HEK293 (cell line): ENCODE results near the gene LRRN2.

Experiments used
- CTCF ChIA-PET: fragments of 350-600 bp; formaldehyde crosslinking; extraction: SDS; loops from one replicate; lab custom pipeline; 2021; ENCODE audit warnings: antibody characterized with exemption; lab: Yijun Ruan, JAX
- POLR2A ChIA-PET: fragments of 300-600 bp; formaldehyde crosslinking; extraction: SDS; loops from one replicate; lab custom pipeline; 2020; ENCODE audit warnings: antibody characterized with exemption, inconsistent platforms; lab: Yijun Ruan, JAX
- H3K27ac ChIP-seq: fragments of 200-500 bp; sonication (Bioruptor generic); 2 replicates; pipeline ENCODE4 v1.5.1; 2014; ENCODE audit warnings: low read depth, low read length, control low read depth, inconsistent platforms; ENCODE audit errors: extremely low read depth
- H3K36me3 ChIP-seq, 2 experiments: fragments of 200-500 bp in 1 of 2; sonication (Bioruptor generic) in 1 of 2; 1 replicate in 1 of 2; 2 replicates in 1 of 2; pipeline ENCODE4 v1.5.1; 2014 to 2017; ENCODE audit warnings: inconsistent platforms in 2 of 2, low read length in 2 of 2; ENCODE audit not compliant: control insufficient read depth in 2 of 2, insufficient read depth in 1 of 2
- H3K4me1 ChIP-seq: fragments of 200-500 bp; sonication (Bioruptor generic); 2 replicates; pipeline ENCODE4 v1.5.1; 2014; ENCODE audit warnings: mild to moderate bottlenecking, low read length, inconsistent platforms; ENCODE audit not compliant: control insufficient read depth, insufficient read depth
- H3K4me3 ChIP-seq: 2 replicates; pipeline ENCODE4 v1.5.1; 2011; ENCODE audit warnings: low read depth, mild to moderate bottlenecking, control low read depth, low read length, moderate library complexity
- H3K9me3 ChIP-seq: fragments of 200-500 bp; sonication (Bioruptor generic); 2 replicates; pipeline ENCODE4 v1.5.1; 2014; ENCODE audit warnings: low read depth, low read length, inconsistent platforms; ENCODE audit not compliant: control insufficient read depth, insufficient read depth
- HOXA7 ChIP-seq: sonication (generic); formaldehyde crosslinking; IDR thresholded peaks from 2 replicates; pipeline ENCODE4 v1.8.1; 2022; ENCODE audit warnings: missing genetic modification reagents, borderline replicate concordance
- MEIS1 ChIP-seq: sonication (generic); formaldehyde crosslinking; IDR thresholded peaks from 2 replicates; pipeline ENCODE4 v1.8.1; 2022; ENCODE audit warnings: missing genetic modification reagents, mild to moderate bottlenecking, borderline replicate concordance
- MYNN ChIP-seq: fragments of 450-650 bp; formaldehyde crosslinking; IDR thresholded peaks from 2 replicates; pipeline ENCODE4 v1.5.1; 2016; ENCODE audit warnings: missing biosample characterization, missing genetic modification characterization, borderline replicate concordance
- PATZ1 ChIP-seq: fragments of 450-650 bp; formaldehyde crosslinking; IDR thresholded peaks from 2 replicates; pipeline ENCODE4 v1.5.1; 2016; ENCODE audit warnings: missing biosample characterization, missing genetic modification characterization
- WT1 ChIP-seq: fragments of 450-650 bp; formaldehyde crosslinking; IDR thresholded peaks from 2 replicates; pipeline ENCODE4 v1.5.1; 2016; ENCODE audit warnings: missing biosample characterization, missing genetic modification characterization
- ZNF114 ChIP-seq: fragments of 450-650 bp; formaldehyde crosslinking; IDR thresholded peaks from 2 replicates; pipeline ENCODE4 v1.5.0; 2017; ENCODE audit warnings: missing biosample characterization, missing genetic modification characterization
- ZNF169 ChIP-seq: fragments of 450-650 bp; formaldehyde crosslinking; IDR thresholded peaks from 2 replicates; pipeline ENCODE4 v1.5.1; 2016; ENCODE audit warnings: missing biosample characterization, missing genetic modification characterization
- ZNF26 ChIP-seq: fragments of 450-650 bp; formaldehyde crosslinking; IDR thresholded peaks from 2 replicates; pipeline ENCODE4 v1.5.1; 2016; ENCODE audit warnings: missing biosample characterization, missing genetic modification characterization
- ZNF416 ChIP-seq: fragments of 450-650 bp; formaldehyde crosslinking; IDR thresholded peaks from 2 replicates; pipeline ENCODE4 v1.5.1; 2016; ENCODE audit warnings: missing biosample characterization, missing genetic modification characterization
- ZNF600 ChIP-seq: fragments of 450-650 bp; formaldehyde crosslinking; IDR thresholded peaks from 2 replicates; pipeline ENCODE4 v1.5.1; 2016; ENCODE audit warnings: missing biosample characterization, missing genetic modification characterization
- ZNF768 ChIP-seq: fragments of 450-650 bp; formaldehyde crosslinking; IDR thresholded peaks from 2 replicates; pipeline ENCODE4 v1.5.1; 2018; ENCODE audit warnings: missing biosample characterization, mild to moderate bottlenecking, missing genetic modification characterization
- TF ChIP-seq, protein P1 (sequence below): fragments of 450-650 bp; formaldehyde crosslinking; IDR thresholded peaks from 2 replicates; pipeline ENCODE4 v1.5.1; 2016; ENCODE audit warnings: missing biosample characterization, missing genetic modification characterization
- TF ChIP-seq, protein P2 (sequence below): fragments of 450-650 bp; formaldehyde crosslinking; IDR thresholded peaks from 2 replicates; pipeline ENCODE4 v1.5.1; 2017; ENCODE audit warnings: missing biosample characterization, missing genetic modification characterization
- TF ChIP-seq, protein P3 (sequence below): fragments of 450-650 bp; formaldehyde crosslinking; IDR thresholded peaks from 2 replicates; pipeline ENCODE4 v1.5.1; 2016; ENCODE audit warnings: missing biosample characterization, missing genetic modification characterization

Gene LRRN2

GRCh38 chr1:204587621-204588020 lies 97.9 kb downstream of the LRRN2 start (continued):
- no peak for TF ChIP-seq PATZ1
- TF ChIP-seq ZNF26 (tag by site-specific recombination): no peak
- no peak for TF ChIP-seq HOXA7 (CRISPR knock-in tag)

DNA sequence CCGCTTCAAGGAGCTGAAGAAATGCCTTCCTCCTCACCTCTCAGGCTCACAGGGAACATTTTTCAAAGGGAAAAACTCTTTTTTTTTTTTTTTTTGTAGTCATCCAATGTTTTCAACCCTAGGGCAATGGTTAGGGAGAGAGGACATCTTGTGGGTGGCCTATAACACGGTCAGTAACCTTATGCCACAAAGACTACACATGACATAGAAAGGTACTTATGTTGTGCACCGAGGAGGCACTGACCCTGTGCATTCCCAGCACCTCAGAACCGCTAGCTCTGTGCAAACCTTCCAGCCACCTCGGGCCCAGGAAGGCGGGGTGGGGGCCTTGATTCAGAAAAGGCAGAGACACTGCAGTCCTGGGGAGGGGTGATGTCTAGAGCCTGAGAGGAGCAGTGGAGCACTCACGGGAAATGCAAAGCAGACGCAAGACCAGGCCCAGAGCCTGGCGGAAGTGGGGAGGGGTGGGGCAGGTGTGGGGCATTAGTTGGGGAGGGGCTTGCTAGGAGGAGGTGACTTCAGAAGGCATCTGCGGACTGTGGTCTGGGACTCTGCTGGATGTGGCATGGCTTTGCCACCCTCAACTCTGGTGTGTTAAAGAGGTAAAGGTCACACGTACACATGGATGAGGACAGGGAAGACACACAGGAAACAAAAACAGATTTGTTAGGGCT lies 100.7 kb downstream of the LRRN2 start:
- Histone ChIP-seq H3K9me3 (no peaks in the 10 kb centered on the region), H3K27ac (no peak overlapping the region), H3K4me1 (no peaks in the 10 kb centered on the region), H3K4me3 (no peak overlapping the region), H3K36me3 (no peaks in the 10 kb centered on the region)
- CTCF ChIA-PET: interaction anchor here (0.6 to 1.5 kb wide), 3 partner anchors 19 to 222 kb away, joined by 3 to 5 read pairs (median 3); no protein-coding TSS in a partner anchor
- TF ChIP-seq, protein P1, sequence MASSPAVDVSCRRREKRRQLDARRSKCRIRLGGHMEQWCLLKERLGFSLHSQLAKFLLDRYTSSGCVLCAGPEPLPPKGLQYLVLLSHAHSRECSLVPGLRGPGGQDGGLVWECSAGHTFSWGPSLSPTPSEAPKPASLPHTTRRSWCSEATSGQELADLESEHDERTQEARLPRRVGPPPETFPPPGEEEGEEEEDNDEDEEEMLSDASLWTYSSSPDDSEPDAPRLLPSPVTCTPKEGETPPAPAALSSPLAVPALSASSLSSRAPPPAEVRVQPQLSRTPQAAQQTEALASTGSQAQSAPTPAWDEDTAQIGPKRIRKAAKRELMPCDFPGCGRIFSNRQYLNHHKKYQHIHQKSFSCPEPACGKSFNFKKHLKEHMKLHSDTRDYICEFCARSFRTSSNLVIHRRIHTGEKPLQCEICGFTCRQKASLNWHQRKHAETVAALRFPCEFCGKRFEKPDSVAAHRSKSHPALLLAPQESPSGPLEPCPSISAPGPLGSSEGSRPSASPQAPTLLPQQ (tag by site-specific recombination): no peak
- no peak for TF ChIP-seq ZNF416 (tag by site-specific recombination)
- no peak for TF ChIP-seq MEIS1
- no peak for TF ChIP-seq WT1
- TF ChIP-seq, protein P2, sequence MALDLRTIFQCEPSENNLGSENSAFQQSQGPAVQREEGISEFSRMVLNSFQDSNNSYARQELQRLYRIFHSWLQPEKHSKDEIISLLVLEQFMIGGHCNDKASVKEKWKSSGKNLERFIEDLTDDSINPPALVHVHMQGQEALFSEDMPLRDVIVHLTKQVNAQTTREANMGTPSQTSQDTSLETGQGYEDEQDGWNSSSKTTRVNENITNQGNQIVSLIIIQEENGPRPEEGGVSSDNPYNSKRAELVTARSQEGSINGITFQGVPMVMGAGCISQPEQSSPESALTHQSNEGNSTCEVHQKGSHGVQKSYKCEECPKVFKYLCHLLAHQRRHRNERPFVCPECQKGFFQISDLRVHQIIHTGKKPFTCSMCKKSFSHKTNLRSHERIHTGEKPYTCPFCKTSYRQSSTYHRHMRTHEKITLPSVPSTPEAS (tag by site-specific recombination): no peak
- no peak for TF ChIP-seq MYNN
- TF ChIP-seq ZNF114 (tag by site-specific recombination): no peak
- TF ChIP-seq HOXA7 (CRISPR knock-in tag): no peak
- TF ChIP-seq ZNF600 (tag by site-specific recombination): no peak
- POLR2A ChIA-PET: no interaction called here

- TF ChIP-seq, protein P3, sequence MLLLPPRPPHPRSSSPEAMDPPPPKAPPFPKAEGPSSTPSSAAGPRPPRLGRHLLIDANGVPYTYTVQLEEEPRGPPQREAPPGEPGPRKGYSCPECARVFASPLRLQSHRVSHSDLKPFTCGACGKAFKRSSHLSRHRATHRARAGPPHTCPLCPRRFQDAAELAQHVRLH: no peak
- TF ChIP-seq ZNF768 (tag by site-specific recombination) (peak; percentile 49; the same call in 1 of the 2 replicates), ZNF169 (tag by site-specific recombination) (no peak)
- TF ChIP-seq, all 188 proteins: peak for 1
- Histone ChIP-seq H3K4me3 (no peak overlapping the region), H3K9me3 (no peaks in the 10 kb centered on the region), H3K27ac (no peak overlapping the region), H3K36me3 (no peaks in the 10 kb centered on the region), H3K4me1 (no peaks in the 10 kb centered on the region)
- POLR2A ChIA-PET: no interaction called here
- CTCF ChIA-PET: interaction anchor here (0.6 to 1.3 kb wide), 3 partner anchors 18 to 214 kb away, joined by 3 to 5 read pairs (median 3); no protein-coding TSS in a partner anchor
Observed at GRCh38 chr1:204583909-204584632, 101.5 kb downstream of the LRRN2 start.
